GM23248 (cell line): ENCODE measurements around the gene ARHGAP19. TPM values are rescaled to one million over a fixed set of nuclear protein-coding genes. Genes with fewer than 3 reads are reported as not detected.

ENCODE experiments used
- DNase-seq: peaks from one replicate; pipeline ENCODE4 v3.0.0-alpha.2; 2015
- H2AFZ ChIP-seq: fragments of 200-600 bp; sonication (generic); 2 replicates; pipeline ENCODE4 v1.6.1; 2016; ENCODE audit warnings: antibody characterized with exemption
- H3F3A ChIP-seq: fragments of 200-600 bp; sonication (generic); 2 replicates; pipeline ENCODE4 v1.6.1; 2016; ENCODE audit warnings: mild to moderate bottlenecking, antibody characterized with exemption, mixed run types; ENCODE audit not compliant: insufficient read depth
- H3K27ac ChIP-seq: fragments of 200-600 bp; sonication (generic); 2 replicates; pipeline ENCODE4 v1.5.1; 2016; ENCODE audit warnings: mild to moderate bottlenecking
- H3K27me3 ChIP-seq: fragments of 200-600 bp; sonication (generic); replicated peaks from 2 replicates; pipeline ENCODE4 v1.6.1; 2016; ENCODE audit warnings: mild to moderate bottlenecking; ENCODE audit not compliant: insufficient read depth
- H3K36me3 ChIP-seq: fragments of 200-600 bp; sonication (generic); 2 replicates; pipeline ENCODE4 v1.6.1; 2016; ENCODE audit warnings: low read depth, mild to moderate bottlenecking
- H3K4me1 ChIP-seq: fragments of 200-600 bp; sonication (generic); 2 replicates; pipeline ENCODE4 v1.6.1; 2016; ENCODE audit warnings: mild to moderate bottlenecking; ENCODE audit not compliant: insufficient read depth
- H3K4me2 ChIP-seq: fragments of 200-600 bp; sonication (generic); one replicate; pipeline ENCODE4 v1.6.1; 2016; ENCODE audit warnings: mild to moderate bottlenecking; ENCODE audit not compliant: unreplicated experiment
- H3K4me3 ChIP-seq: fragments of 200-600 bp; sonication (generic); 2 replicates; pipeline ENCODE4 v1.5.1; 2016; ENCODE audit warnings: mild to moderate bottlenecking
- H3K79me2 ChIP-seq: fragments of 200-600 bp; sonication (generic); 2 replicates; pipeline ENCODE4 v1.6.1; 2016; ENCODE audit warnings: mild to moderate bottlenecking; ENCODE audit not compliant: insufficient read depth
- H3K9ac ChIP-seq: fragments of 200-600 bp; sonication (generic); 2 replicates; pipeline ENCODE4 v1.6.1; 2016; ENCODE audit warnings: mild to moderate bottlenecking
- H3K9me2 ChIP-seq: fragments of 200-600 bp; sonication (generic); 2 replicates; pipeline ENCODE4 v1.6.1; 2016; ENCODE audit warnings: mixed run types, mild to moderate bottlenecking, moderate library complexity; ENCODE audit not compliant: insufficient read depth
- H3K9me3 ChIP-seq: fragments of 200-600 bp; sonication (generic); one replicate; pipeline ENCODE4 v1.6.1; 2017; ENCODE audit warnings: low read depth
- H4K20me1 ChIP-seq: fragments of 200-600 bp; sonication (generic); 2 replicates; pipeline ENCODE4 v1.6.0; 2016; ENCODE audit not compliant: insufficient read depth
- EZH2 ChIP-seq: fragments of 200-600 bp; sonication (generic); IDR thresholded peaks from 2 replicates; pipeline ENCODE4 v1.6.1; 2018; ENCODE audit warnings: antibody characterized with exemption, mild to moderate bottlenecking; ENCODE audit not compliant: insufficient read depth, poor library complexity, severe bottlenecking
- EZH2phosphoT487 ChIP-seq: fragments of 200-600 bp; sonication (generic); IDR thresholded peaks from 2 replicates; pipeline ENCODE4 v1.6.1; 2018; ENCODE audit warnings: antibody characterized with exemption, moderate library complexity, mild to moderate bottlenecking, low read depth; ENCODE audit not compliant: insufficient read depth
- WGBS, 2 experiments: methylation state at CpG; one replicate each; pipeline ENCODE4 v1.1.6; 2015 to 2017; ENCODE audit warnings: low lambda C conversion rate in 2 of 2, low coverage in 1 of 2; ENCODE audit errors: missing lambda C conversion rate in 2 of 2; 5-methylcytosine and 5-hydroxymethylcytosine counted together
- in situ Hi-C: fragments of 300-500 bp; cut with MboI; formaldehyde crosslinking; loops from 2 replicates; pipeline ENCODE4 v1.15.0; 2020
- polyA plus RNA-seq: library from polyadenylated mRNA; unstranded; fragments of >200 nt; fragmentation: Nextera tagmentation; extraction: Ambion mirVana; gene quantifications from 2 replicates; pipeline ENCODE4 v1.2.1, GENCODE V29; 2016
- total RNA-seq: library from RNA; depleted of rRNA; stranded (reverse); fragments of >200 nt; shearing (Covaris generic); gene quantifications from 2 replicates; pipeline ENCODE4 v1.2.3, GENCODE V29; 2014

Gene ARHGAP19
- total and polyA plus RNA-seq, 2 experiments from 2014 or later = 1.9 to 5.0 TPM

GRCh38 chr10:97320480-97321031 lies 28.1 kb upstream of the ARHGAP19 start:
- H3K27ac ChIP-seq = no peak overlapping the region
- WGBS, 2 experiments = 27 to 30% methylated on average over 23 to 24 of the region's 24 CpGs
- H2AFZ ChIP-seq = peak overlapping the region; percentile 74
- H3K36me3 ChIP-seq = no peaks in the 10 kb centered on the region
- peak overlapping the region; percentile 99 for H3K9ac ChIP-seq
- peak overlapping the region; percentile 98 for H3K4me3 ChIP-seq
- no peak for DNase-seq
- no peak for TF ChIP-seq EZH2phosphoT487
- H3K79me2 ChIP-seq = no peaks in the 10 kb centered on the region
- H3K27me3 ChIP-seq = no peaks in the 10 kb centered on the region
- peaks cover 9% of the 10 kb centered on the region; the same call in 1 of the 2 replicates for H3K4me1 ChIP-seq
- H3K9me3 ChIP-seq = no peaks in the 10 kb centered on the region
- no peaks in the 10 kb centered on the region for H4K20me1 ChIP-seq
- H3K4me2 ChIP-seq = peak overlapping the region; percentile 76
- H3K9me2 ChIP-seq = no peaks in the 10 kb centered on the region
- peaks cover 5% of the 10 kb centered on the region; the same call in 1 of the 2 replicates for H3F3A ChIP-seq
- in situ Hi-C loops = no loop called here

- Histone ChIP-seq H3K27ac (peak overlapping the region; percentile 97), H3K9ac (peak overlapping the region; percentile 99)
- 1% methylated on average over 65 to 72 of the region's 83 CpGs for WGBS, 2 experiments
Measured at GRCh38 chr10:97319671-97320479, 27.4 kb upstream of the ARHGAP19 start.

GRCh38 chr10:97318772-97319651 lies 26.6 kb upstream of the ARHGAP19 start, which contains the start of gene FRAT1:
TSS of gene FRAT1 (plus strand) at chr10:97319271. CDS start at chr10:97319454, 183 bp downstream.
- WGBS, 2 experiments = 2 to 4% methylated on average over 28 to 77 of the region's 79 CpGs

More at GRCh38 chr10:97319671-97320479, 27.4 kb upstream of the ARHGAP19 start:
- no peaks in the 10 kb centered on the region for H3K79me2 ChIP-seq
- DNase-seq = peak; percentile 68
- no peaks in the 10 kb centered on the region for H4K20me1 ChIP-seq
- H3K4me2 ChIP-seq = peak overlapping the region; percentile 98
- in situ Hi-C loops = no loop called here
- peak overlapping the region; percentile 98 for H3K4me3 ChIP-seq
- peaks cover 9% of the 10 kb centered on the region; the same call in 1 of the 2 replicates for H3K4me1 ChIP-seq
- TF ChIP-seq EZH2 (no peak), EZH2phosphoT487 (no peak)
- H3F3A ChIP-seq = peaks cover 7% of the 10 kb centered on the region; the same call in 1 of the 2 replicates
- H3K9me2 ChIP-seq = no peaks in the 10 kb centered on the region
- H2AFZ ChIP-seq = peak overlapping the region; percentile 94
- H3K9me3 ChIP-seq = no peaks in the 10 kb centered on the region
- no peaks in the 10 kb centered on the region for H3K27me3 ChIP-seq
- H3K36me3 ChIP-seq = no peaks in the 10 kb centered on the region

GRCh38 chr10:97314671-97315070 lies 22.2 kb upstream of the ARHGAP19 start:
- Histone ChIP-seq H4K20me1 (no peaks in the 10 kb centered on the region), H3K27me3 (no peaks in the 10 kb centered on the region), H3K9me3 (no peaks in the 10 kb centered on the region), H3K27ac (no peak overlapping the region), H3K4me2 (no peak overlapping the region), H3K9ac (no peak overlapping the region), H3F3A (peaks cover 11% of the 10 kb centered on the region; the same call in 1 of the 2 replicates), H2AFZ (no peak overlapping the region), H3K4me1 (peaks cover 4% of the 10 kb centered on the region; the same call in 1 of the 2 replicates), H3K79me2 (no peaks in the 10 kb centered on the region), H3K9me2 (no peaks in the 10 kb centered on the region), H3K36me3 (no peaks in the 10 kb centered on the region), H3K4me3 (no peak overlapping the region)
- 7 to 17% methylated on average over 4 of the region's 4 CpGs for WGBS, 2 experiments
- no peak for TF ChIP-seq EZH2phosphoT487
- TF ChIP-seq EZH2 = no peak
- in situ Hi-C loops = no loop called here
- DNase-seq = peak; percentile 47

More at GRCh38 chr10:97318772-97319651, 26.6 kb upstream of the ARHGAP19 start, which contains the start of gene FRAT1:
- Histone ChIP-seq H3K36me3 (no peaks in the 10 kb centered on the region), H3K9me3 (no peaks in the 10 kb centered on the region), H3F3A (peaks cover 11% of the 10 kb centered on the region; the same call in 1 of the 2 replicates), H3K79me2 (no peaks in the 10 kb centered on the region), H3K9me2 (no peaks in the 10 kb centered on the region), H3K4me1 (peaks cover 12% of the 10 kb centered on the region; the same call in 1 of the 2 replicates), H3K4me2 (peak within 1 kb of the TSS; percentile 98), H2AFZ (peak within 1 kb of the TSS; percentile 94), H3K27me3 (no peaks in the 10 kb centered on the region), H3K27ac (peak within 1 kb of the TSS; percentile 97), H3K9ac (peak within 1 kb of the TSS; percentile 99), H4K20me1 (no peaks in the 10 kb centered on the region), H3K4me3 (peak within 1 kb of the TSS; percentile 98)
- no peak for TF ChIP-seq EZH2phosphoT487
- TF ChIP-seq EZH2 = no peak
- in situ Hi-C loops = no loop called here
- peak; percentile 92 for DNase-seq
